ELF-1 (cell line): Measurements from ENCODE around the gene GAL3ST3.
A peak's percentile ranks its signal among the peaks of the same experiment; 100 is the strongest.
"Not testable (repeated sequence)": the region's sequence is repeated elsewhere in the genome, so short reads cannot be mapped to it uniquely, and the experiment has no call there.

Source experiments
- DNase-seq: peaks from one replicate; pipeline ENCODE4 v3.0.0-alpha.2; 2016; ENCODE audit warnings: low read depth, low spot score

Gene GAL3ST3, protein sequence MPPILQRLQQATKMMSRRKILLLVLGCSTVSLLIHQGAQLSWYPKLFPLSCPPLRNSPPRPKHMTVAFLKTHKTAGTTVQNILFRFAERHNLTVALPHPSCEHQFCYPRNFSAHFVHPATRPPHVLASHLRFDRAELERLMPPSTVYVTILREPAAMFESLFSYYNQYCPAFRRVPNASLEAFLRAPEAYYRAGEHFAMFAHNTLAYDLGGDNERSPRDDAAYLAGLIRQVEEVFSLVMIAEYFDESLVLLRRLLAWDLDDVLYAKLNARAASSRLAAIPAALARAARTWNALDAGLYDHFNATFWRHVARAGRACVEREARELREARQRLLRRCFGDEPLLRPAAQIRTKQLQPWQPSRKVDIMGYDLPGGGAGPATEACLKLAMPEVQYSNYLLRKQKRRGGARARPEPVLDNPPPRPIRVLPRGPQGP

DNA sequence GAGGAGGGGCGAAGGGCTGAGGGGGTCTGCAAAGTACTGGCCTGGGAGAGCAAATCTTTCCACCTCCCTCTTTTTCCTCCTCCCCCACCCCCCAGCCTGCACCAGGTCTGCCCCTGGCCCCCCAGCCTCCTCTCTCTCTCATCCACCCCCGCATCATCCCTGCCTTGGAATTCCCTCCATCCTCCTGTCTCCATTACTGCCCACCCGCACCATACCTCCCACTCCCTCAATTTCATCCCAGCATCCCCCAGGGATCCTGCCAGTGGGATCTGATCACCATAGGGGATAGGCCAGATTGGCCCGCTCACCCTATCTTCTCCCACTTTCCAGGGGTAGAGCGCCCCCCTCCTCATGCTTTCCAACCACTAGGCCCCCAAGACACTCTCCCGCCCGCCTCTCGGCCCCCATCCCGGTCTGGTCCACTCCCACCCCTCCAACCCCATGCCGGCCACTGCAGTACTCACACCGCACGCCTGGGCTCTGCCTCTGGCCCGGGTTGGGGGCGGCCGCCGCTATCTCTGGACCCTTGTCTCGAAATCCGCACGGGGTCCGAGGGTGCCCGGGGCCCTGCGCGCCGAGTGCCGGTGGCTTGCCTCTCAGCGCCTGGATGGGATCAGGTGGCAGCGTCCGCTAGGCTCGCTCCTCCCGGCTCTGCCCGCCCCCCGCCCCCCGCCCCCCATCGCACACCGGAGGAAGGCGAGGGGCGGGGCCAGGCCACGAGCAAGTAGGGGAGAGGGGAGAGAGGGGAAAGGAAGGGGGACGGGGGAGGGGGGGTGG is at the start of gene GAL3ST3:
TSS of gene GAL3ST3 (minus strand) at position 615 of the 777 bp plus-strand sequence. CDS start 3,746 bp downstream, outside the sequence.
- no peak for DNase-seq

DNA sequence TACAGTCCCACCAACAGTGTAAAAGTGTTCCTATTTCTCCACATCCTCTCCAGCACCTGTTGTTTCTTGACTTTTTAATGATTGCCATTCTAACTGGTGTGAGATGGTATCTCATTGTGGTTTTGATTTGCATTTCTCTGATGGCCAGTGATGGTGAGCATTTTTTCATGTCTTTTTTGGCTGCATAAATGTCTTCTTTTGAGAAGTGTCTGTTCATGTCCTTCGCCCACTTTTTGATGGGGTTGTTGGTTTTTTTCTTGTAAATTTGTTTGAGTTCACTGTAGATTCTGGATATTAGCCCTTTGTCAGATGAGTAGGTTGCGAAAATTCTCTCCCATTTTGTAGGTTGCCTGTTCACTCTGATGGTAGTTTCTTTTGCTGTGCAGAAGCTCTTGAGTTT is 43.2 kb upstream of the GAL3ST3 start:
- not testable (repeated sequence) for DNase-seq

DNA sequence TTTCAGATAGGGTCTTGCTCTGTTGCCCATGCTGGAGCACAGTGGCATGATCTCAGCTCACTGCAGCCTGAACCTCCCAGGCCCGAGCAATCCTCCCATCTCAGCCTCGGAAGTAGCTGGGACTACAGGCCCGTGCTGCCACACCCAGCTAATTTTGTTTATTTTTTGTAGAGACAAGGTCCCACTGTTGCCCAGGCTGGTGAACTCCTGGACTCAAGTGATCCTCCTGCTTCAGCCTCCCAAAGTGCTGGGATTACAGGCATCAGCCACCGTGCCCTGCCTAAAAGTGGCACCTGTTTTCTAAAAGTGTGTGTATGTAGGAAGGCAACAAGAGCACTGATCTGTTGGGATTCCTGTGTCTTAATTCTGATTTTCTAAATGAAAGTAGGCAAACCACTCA is 41.3 kb upstream of the GAL3ST3 start:
- DNase-seq = no peak

DNA sequence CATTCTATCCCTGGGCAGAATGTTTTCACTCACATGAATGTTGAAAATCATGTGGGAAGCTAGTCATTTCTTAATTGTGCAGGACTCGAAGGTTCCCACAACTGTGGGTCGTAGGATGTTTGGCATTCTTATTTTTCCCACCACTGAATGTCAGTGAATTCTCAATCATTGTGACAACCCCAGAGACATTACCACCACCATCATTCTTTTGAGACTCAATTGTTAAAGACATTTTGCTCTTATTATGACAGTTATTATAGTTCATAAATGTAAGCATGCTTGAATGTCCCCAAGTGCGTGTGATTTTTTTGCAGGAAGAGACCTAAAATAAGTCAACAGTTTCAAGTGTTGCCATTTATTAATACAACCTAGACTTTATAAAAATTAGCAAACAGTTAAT is 40.1 kb upstream of the GAL3ST3 start:
- DNase-seq = no peak

DNA sequence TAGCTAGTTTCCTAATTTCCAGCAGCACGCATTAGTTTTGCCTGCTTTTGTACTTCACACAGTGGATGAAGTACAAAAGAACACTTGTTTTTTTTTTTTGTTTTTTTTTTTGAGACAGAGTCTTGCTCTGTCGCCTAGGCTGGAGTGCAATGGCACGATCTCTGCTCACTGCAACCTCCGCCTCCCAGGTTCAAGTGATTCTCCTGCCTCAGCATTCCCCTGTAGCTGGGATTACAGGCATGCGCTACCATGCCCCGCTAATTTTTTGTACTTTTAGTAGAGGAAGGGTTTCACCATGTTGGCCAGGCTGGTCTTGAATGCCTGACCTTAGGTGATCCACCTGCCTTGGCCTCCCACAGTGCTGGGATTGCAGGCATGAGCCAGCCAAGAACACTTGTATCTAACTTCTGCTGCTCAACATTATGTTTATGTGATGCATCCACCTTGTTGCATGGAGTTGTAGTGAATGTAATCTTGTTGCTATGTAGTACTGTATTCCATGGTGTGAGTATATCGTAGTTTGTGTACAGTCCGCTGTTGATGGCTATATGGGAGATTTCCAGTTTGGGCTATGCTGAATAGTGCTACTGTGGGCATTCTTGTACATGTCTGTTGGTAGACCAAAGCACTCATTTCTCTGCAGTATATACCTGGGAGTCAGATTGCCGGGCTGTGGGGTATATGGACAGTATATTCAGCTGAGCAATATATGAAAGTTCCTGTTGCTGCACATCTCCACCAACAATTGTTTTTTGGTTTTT is 38.4 kb upstream of the GAL3ST3 start:
- no peak for DNase-seq

DNA sequence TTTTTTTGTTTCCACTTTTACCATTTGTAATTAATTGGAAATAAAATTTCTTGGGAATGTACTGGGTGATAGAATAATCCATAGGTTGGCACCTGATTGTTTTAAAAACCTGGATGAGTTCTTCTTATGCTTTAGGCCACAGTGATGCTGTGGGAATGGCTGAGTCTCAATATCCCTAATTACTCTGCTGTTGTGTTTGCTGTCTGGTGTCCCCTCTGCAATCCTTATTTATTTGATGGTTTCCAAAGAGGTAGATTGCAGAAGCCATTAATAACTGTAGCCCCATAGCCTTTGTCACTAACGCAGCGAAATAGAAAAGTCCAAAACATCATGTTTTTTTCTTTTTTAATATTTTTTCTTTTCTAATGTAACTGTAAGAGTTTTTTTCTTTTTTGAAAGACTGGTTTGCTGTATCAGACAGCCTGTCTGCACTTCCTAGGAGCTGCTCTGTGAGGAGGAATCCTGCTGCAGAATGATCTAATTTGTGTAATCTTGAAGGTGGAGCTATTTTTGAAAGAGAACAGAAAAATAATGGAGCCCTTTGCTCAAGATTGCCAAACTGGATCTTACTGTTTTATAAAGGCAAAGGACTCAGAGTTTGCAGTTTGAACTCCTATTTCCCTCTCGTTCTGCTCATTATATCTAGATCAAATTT is 36.0 kb upstream of the GAL3ST3 start:
- DNase-seq = no peak

DNA sequence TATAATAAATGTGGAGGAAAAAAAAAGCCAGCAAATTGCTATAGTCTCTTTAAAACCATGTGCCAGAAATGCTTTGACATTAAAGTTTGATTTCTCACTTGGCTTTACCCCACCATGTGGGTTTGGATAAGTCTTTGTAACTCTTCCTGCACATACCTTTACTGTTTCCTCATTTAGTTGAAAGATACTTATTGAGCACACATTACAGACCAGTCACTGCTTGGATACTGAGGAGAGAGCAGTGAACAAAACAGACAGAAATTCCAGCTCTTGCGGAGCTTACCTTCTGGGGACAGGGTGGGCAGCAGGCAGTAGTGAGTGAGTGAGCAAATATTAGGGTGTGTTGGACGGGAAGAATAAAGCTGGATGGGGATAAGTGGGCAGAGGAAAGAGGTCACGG is 34.8 kb upstream of the GAL3ST3 start:
- no peak for DNase-seq

DNA sequence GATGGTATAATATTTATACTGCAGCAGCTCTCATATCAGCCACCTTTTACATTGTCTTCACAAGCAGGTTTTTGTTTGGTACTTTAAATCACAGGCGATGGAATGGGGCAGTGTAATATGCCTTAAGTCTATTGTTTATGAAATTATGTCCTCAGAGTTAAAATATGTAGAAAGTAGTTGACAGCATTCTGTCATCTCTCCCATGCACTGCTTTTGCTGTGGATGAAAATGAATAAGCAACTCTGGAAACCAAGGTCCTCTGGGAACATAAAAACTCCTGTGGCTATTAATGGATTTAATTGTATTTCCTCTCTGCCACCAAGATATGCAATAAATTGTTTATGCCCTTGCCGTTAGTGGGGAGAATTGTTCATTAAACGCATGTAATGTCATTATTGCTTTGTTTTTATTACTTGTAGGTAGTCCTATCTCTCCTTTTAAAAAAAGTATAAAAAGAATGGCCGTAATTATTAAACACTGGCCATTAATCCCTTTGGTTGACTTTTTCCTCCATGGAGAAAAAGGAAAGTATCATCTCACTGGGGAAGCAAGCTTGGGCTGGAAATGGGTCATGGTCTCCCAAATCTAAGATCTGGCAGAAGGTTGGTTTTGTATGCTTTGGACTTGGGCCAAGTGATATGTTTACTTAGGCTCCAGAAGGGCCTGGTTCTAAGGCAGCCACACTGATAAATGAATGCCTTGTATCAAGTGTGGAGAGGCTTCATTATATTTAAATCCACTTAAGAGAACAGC is 34.2 kb upstream of the GAL3ST3 start:
- no peak for DNase-seq

DNA sequence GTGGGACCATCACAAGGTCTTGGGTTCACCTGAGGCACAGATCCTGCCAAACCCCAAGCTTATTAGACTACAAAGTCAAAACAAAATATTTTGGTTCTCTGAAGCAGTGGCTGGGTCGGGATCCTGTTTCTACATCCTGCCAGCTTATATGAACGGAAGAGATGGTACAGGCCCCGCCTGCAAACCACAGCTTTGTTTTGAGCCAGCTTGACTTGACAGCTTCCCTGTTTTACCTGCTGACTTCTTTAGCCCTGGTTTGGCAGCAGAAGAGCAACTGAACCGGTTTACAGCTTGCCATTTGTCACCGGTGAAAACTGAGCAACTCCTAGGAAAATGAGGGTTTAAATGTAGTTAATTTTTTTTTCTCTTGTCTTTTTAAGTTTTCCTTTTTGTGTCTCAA is 32.5 kb upstream of the GAL3ST3 start:
- DNase-seq = no peak

DNA sequence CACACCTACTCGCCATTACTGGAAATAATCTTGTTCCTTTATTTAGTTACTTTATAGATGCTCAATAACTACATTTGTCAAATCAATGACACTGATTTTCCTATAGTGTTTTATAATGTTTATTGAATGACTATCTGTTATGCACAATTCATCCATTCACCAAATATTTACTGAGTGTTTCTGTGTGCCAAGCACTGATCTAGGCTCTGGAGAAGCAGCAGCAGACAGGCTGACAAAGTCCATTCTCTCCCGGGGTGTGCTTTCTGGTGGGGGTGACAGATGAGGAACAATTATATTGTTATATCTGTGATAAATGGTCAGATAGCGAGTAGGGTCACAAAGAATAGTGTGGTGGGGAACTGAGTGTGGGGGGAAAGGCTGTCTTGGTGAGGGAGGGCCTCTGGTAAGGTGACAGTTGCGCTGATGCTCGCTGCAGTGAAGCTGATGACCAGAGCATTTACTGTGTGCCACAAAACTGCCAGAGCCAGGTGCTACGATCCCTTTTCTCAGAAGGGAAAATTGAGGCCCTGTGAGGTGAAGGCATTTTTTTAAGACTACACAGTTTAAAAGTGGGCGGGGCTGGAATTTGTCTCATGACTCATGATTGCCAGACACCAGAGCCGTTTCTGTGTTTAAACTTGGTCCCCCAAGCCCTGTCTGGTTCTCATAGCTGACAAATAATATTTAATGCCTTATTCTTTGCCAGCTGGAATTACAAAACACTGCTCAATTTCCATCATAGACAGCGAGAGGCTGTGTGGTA is 31.3 kb upstream of the GAL3ST3 start:
- peak; percentile 19 for DNase-seq

DNA sequence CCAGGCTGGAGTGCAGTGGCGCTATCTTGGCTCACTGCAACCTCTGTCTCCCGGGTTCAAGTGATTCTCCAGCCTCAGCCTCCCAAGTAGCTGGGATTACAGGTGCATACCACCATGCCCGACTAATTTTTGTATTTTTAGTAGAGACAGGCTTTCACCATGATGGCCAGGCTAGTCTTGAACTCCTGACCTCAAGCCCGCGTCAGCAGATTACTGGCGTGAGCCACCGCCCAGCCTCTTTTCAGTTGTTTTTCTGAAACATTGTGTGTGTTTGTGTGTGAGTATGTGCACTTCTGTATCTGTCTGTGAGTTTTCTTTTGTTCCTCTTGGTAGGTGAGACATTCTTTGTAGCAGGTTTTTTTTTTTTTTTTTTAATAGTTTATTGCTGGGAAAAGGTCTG is 30.0 kb upstream of the GAL3ST3 start:
- DNase-seq = not testable (repeated sequence)

DNA sequence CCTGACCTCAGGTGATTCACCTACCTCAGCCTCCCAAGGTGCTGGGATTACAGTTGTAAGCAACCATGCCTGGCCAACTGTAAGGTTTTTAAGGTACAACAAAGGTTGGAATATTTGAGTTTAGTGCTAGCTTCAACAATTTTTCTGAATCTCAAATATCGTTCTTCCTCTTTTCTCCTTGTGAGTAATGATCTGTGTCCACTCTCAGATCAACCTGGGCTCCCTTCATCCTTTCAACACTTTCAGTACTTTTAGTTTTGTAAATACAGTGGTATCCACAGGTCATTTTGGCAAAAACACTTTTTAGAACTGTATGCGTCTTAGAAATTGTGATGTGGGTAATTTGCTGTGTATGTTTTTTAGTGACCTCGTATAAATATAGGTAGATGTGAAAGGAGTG is 29.0 kb upstream of the GAL3ST3 start:
- no peak for DNase-seq

DNA sequence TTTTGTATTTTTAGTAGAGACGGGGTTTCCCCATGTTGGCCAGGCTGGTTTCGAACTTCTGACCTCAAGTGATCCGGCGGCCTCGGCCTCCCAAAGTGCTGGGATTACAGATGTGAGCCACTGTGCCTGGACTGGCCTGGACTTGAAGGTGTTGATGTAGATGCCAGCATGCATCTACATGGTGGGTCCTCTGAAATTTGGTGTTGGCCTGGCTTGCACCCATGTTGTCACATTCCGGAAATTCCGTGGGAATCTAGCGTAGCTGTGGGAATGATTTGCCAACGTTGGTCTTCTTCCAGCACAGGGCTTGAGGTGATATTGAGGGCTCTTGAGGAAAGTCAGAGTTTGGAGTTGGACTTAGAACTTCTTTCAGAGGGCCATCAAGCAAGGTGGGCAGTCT is 27.6 kb upstream of the GAL3ST3 start:
- DNase-seq = no peak

DNA sequence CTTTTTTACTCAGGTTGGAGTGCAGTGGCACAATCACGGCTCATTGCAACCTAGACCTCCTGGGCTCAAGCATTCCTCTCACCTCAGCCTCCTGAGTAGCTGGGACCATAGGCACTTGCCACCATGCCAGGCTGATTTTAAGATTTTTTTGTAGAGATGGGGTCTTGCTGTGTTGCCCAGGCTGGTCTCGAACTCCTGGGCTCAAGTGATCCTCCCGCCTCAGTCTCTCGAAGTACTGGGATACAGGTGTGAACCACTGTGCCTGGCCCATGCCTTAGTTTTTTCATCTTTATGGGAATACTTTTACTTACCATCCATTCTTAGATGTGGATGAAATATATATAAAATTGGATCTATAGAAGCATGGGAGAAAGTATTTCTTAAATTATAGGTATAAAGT is 26.3 kb upstream of the GAL3ST3 start:
- DNase-seq = no peak

DNA sequence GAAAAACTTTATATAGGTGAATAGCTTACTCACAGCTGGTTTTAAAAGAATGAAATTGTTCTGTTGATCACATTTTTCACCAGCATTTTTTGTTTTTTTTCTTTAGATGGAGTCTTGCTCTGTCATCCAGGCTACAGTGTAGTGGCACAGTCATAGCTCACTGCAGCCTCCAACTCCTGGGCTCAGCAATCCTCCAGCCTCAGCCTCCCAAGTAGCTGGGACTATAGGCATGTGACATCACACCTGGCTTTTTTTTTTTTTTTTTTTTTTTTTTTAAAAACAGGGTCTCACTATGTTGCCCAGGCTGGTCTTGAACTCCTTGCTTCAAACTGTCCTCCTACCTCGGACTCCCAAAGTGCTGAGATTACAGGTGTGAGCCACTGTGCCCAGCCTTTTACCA is 24.7 kb upstream of the GAL3ST3 start:
- no peak for DNase-seq

DNA sequence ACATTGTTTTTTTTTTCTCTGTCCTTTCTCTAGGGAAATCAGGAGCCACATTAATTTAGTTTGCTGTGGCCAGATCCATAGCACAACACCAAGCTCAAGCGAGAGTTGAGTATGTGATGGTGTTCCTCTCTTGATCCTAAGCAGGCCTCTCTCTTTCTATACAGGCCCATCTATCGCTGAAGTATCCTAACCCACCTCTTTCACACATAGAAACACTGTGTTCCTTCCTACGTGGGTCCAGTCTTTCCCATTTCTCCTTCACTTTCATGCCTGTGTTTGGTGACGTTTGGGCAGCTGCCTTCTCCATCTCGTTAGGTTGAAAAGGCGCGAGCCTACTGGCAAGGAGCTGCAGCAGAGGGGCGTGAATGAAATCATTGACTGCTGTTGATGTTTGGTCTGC is 23.6 kb upstream of the GAL3ST3 start:
- DNase-seq = no peak

DNA sequence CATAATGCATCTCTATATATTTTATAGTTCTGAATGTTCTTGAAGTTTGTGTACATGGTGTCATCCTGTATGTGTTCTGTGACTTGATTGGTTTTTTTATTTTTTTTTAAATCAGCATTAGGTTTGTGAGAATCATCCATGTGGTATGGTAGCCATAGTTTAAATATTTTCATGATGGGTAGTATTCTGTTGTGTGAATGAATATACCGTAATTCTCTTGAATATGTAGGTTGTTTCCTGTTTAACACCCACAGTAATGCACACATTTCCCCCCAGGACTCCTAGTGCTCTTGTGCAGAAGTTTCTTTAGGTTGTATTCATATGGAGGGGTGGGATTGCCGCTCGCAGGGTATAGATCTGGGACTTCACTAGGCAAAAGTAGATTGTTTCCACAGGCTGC is 23.1 kb upstream of the GAL3ST3 start:
- DNase-seq = no peak

DNA sequence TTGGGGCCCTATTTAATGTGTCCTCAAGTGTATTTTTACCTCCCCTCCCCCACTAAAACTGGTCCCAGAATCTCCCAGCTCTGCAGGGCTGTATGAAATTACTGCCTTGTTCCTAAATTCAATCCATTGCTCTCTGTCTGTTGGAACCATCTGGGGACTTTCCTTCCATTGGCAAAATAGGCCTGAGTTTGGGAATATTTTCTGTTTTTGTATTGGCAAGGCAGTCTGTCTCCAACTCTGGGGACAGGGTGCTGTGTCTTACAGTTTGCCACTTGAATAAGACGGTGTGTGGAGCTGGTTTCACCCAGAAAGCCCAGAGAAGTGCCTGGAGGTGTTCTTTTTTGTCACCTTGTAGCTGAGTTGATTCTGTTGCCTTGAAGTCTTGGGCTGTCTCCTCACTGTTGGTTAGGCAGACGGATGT is 22.4 kb upstream of the GAL3ST3 start:
- DNase-seq = peak; percentile 32

DNA sequence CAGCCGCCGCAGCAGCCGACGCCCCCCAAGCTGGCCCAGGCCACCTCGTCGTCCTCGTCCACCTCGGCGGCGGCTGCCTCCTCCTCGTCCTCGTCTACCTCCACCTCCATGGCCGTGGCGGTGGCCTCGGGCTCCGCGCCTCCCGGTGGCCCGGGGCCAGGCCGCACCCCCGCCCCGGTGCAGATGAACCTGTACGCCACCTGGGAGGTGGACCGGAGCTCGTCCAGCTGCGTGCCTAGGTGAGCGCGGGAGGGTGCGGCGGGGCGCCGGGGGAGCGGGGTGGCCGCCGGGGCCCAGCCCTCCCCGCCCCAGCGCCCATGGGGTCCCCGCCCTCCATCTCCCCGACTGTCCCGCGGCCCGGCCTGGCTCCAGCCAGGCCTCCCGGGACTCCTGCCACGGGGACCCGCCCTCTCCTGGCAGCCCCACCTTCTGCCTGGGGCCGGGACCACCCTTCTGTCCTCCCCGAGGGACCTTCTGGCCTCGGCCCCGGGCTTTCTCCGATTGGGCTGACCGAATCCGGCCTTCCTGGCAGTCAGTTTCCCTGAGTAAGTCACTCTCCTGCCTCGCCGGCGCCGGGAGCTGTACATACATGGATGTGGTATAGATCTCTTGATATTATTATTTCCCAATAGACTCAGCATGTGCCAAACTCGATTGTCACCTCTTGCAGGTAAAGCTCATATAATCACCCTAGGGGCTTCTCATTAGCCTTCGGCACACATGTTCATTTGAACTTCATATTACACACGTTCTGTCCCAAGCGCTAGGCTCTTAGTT is 21.8 kb upstream of the GAL3ST3 start:
- DNase-seq = peak; percentile 30
